H9 (cell line): ENCODE measurements around the gene KCNMA1. TPM values are rescaled to one million over a fixed set of nuclear protein-coding genes. Genes with fewer than 3 reads are reported as not detected.

ENCODE experiments used
- DNase-seq: peaks from one replicate; pipeline ENCODE4 v3.0.0-alpha.2; 2017
- H2AFZ ChIP-seq: one replicate; pipeline ENCODE4 v1.6.1; 2013; ENCODE audit warnings: mild to moderate bottlenecking, low read length, control low read depth, moderate library complexity
- H2AK5ac ChIP-seq: 2 replicates; pipeline ENCODE4 v1.6.1; 2013; ENCODE audit warnings: low read length, control low read depth, mixed read lengths; ENCODE audit not compliant: insufficient read length
- H2BK120ac ChIP-seq: one replicate; pipeline ENCODE4 v1.6.1; 2013; ENCODE audit warnings: low read depth, mild to moderate bottlenecking, low read length, control low read depth, inconsistent platforms; ENCODE audit not compliant: poor library complexity, severe bottlenecking
- H2BK12ac ChIP-seq: 2 replicates; pipeline ENCODE4 v1.6.1; 2013; ENCODE audit warnings: low read length, control low read depth, mixed read lengths, low read depth; ENCODE audit not compliant: insufficient read length
- H2BK15ac ChIP-seq: 2 replicates; pipeline ENCODE4 v1.6.1; 2013; ENCODE audit warnings: low read depth, low read length, control low read depth
- H2BK20ac ChIP-seq: one replicate; pipeline ENCODE4 v1.6.1; 2013; ENCODE audit warnings: low read depth, mild to moderate bottlenecking, low read length, control low read depth, inconsistent platforms; ENCODE audit not compliant: poor library complexity, severe bottlenecking
- H2BK5ac ChIP-seq: 2 replicates; pipeline ENCODE4 v1.6.1; 2013; ENCODE audit warnings: low read length, control low read depth, mixed read lengths; ENCODE audit not compliant: insufficient read length
- H3K14ac ChIP-seq: 2 replicates; pipeline ENCODE4 v1.6.1; 2013; ENCODE audit warnings: low read length, control low read depth; ENCODE audit not compliant: insufficient read depth
- H3K18ac ChIP-seq: 2 replicates; pipeline ENCODE4 v1.6.1; 2013; ENCODE audit warnings: low read depth, mild to moderate bottlenecking, mixed read lengths, low read length, control low read depth; ENCODE audit not compliant: insufficient read length
- H3K23ac ChIP-seq: 2 replicates; pipeline ENCODE4 v1.6.1; 2013; ENCODE audit warnings: low read length, control low read depth, mixed read lengths, low read depth; ENCODE audit not compliant: insufficient read length
- H3K23me2 ChIP-seq: 2 replicates; pipeline ENCODE4 v1.6.1; 2013; ENCODE audit warnings: low read depth, mild to moderate bottlenecking, mixed read lengths, low read length, control low read depth; ENCODE audit not compliant: insufficient read length, poor library complexity, severe bottlenecking
- H3K27ac ChIP-seq: 2 replicates; pipeline ENCODE4 v1.5.1; 2013; ENCODE audit warnings: low read length, control low read depth, mixed read lengths, low read depth; ENCODE audit not compliant: insufficient read length
- H3K27me3 ChIP-seq: 2 replicates; pipeline ENCODE4 v1.6.1; 2013; ENCODE audit warnings: low read length, control low read depth, inconsistent platforms; ENCODE audit not compliant: insufficient read depth
- H3K4ac ChIP-seq: 2 replicates; pipeline ENCODE4 v1.6.1; 2013; ENCODE audit warnings: low read depth, mild to moderate bottlenecking, control low read depth, inconsistent platforms, low read length, moderate library complexity
- H3K4me1 ChIP-seq: 2 replicates; pipeline ENCODE4 v1.6.1; 2013; ENCODE audit warnings: low read length, control low read depth, inconsistent platforms; ENCODE audit not compliant: insufficient read depth
- H3K4me2 ChIP-seq: 2 replicates; pipeline ENCODE4 v1.6.1; 2013; ENCODE audit warnings: low read length, control low read depth, mixed read lengths; ENCODE audit not compliant: insufficient read length, insufficient read depth
- H3K56ac ChIP-seq: 2 replicates; pipeline ENCODE4 v1.6.1; 2013; ENCODE audit warnings: low read depth, mild to moderate bottlenecking, mixed read lengths, low read length, control low read depth; ENCODE audit not compliant: insufficient read length
- H3K79me1 ChIP-seq: 2 replicates; pipeline ENCODE4 v1.6.1; 2013; ENCODE audit warnings: low read depth, mild to moderate bottlenecking, moderate library complexity, low read length, control low read depth, inconsistent platforms; ENCODE audit not compliant: insufficient read depth, poor library complexity, severe bottlenecking
- H3K79me2 ChIP-seq: 2 replicates; pipeline ENCODE4 v1.6.1; 2013; ENCODE audit warnings: low read length, control low read depth, inconsistent platforms; ENCODE audit not compliant: insufficient read depth
- H3K9ac ChIP-seq: 2 replicates; pipeline ENCODE4 v1.6.1; 2013; ENCODE audit warnings: low read length, control low read depth, mixed read lengths; ENCODE audit not compliant: insufficient read length; ENCODE audit errors: extremely low read depth
- H3K9me3 ChIP-seq: one replicate; pipeline ENCODE4 v1.6.1; 2013; ENCODE audit warnings: low read depth, low read length, inconsistent platforms; ENCODE audit not compliant: control insufficient read depth
- H3T11ph ChIP-seq: one replicate; pipeline ENCODE4 v1.6.1; 2013; ENCODE audit warnings: mild to moderate bottlenecking, low read length, control low read depth, inconsistent platforms
- H4K20me1 ChIP-seq: one replicate; pipeline ENCODE4 v1.6.1; 2013; ENCODE audit not compliant: control insufficient read depth, insufficient read length, insufficient read depth
- H4K5ac ChIP-seq: 2 replicates; pipeline ENCODE4 v1.6.1; 2013; ENCODE audit warnings: low read depth, mild to moderate bottlenecking, mixed read lengths, low read length, control low read depth; ENCODE audit not compliant: insufficient read length
- H4K8ac ChIP-seq: replicated peaks from 2 replicates; pipeline ENCODE4 v1.6.1; 2013; ENCODE audit warnings: low read length, control low read depth, mixed read lengths, low read depth; ENCODE audit not compliant: insufficient read length
- H4K91ac ChIP-seq: 2 replicates; pipeline ENCODE4 v1.6.1; 2013; ENCODE audit warnings: low read depth, mild to moderate bottlenecking, moderate library complexity, mixed read lengths, low read length, control low read depth; ENCODE audit not compliant: insufficient read length
- H3K27ac Mint-ChIP-seq, 3 experiments: 2 replicates in 2 of 3; 3 replicates in 1 of 3; pipeline ENCODE4 v1.8.0; 2020 to 2021; ENCODE audit warnings: mixed read lengths in 3 of 3, mild to moderate bottlenecking in 1 of 3, moderate library complexity in 1 of 3
- H3K27me3 Mint-ChIP-seq: 2 replicates; pipeline ENCODE4 v1.8.0; 2021; ENCODE audit warnings: low read depth, mild to moderate bottlenecking, moderate library complexity, mixed read lengths
- H3K36me3 Mint-ChIP-seq, 3 experiments: 2 replicates in 2 of 3; 3 replicates in 1 of 3; pipeline ENCODE4 v1.8.0; 2020 to 2021; ENCODE audit warnings: low read depth in 3 of 3, mixed read lengths in 3 of 3; ENCODE audit not compliant: insufficient read depth in 1 of 3
- H3K4me1 Mint-ChIP-seq, 2 experiments: 2 replicates each; pipeline ENCODE4 v1.8.0; 2020; ENCODE audit warnings: mixed read lengths in 2 of 2
- H3K4me3 Mint-ChIP-seq, 2 experiments: 2 replicates in 1 of 2; 3 replicates in 1 of 2; pipeline ENCODE4 v1.8.0; 2020 to 2021; ENCODE audit warnings: mild to moderate bottlenecking in 2 of 2, mixed read lengths in 2 of 2, moderate library complexity in 1 of 2
- H3K9me3 Mint-ChIP-seq, 2 experiments: 2 replicates in 1 of 2; 3 replicates in 1 of 2; pipeline ENCODE4 v1.8.0; 2020; ENCODE audit warnings: mild to moderate bottlenecking in 2 of 2, mixed read lengths in 2 of 2, moderate library complexity in 1 of 2
- CTCF ChIP-seq: fragments of 200-600 bp; sonication (generic); conservative IDR thresholded peaks from 3 replicates; pipeline ENCODE4 v1.8.0; 2021; ENCODE audit warnings: antibody characterized with exemption, mild to moderate bottlenecking
- WGBS: extraction: QIAGEN DNeasy Blood & Tissue Kit; methylation state at CpG from one replicate; pipeline ENCODE4 v1.1.7; 2013; ENCODE audit warnings: missing lambda C conversion rate, low lambda C conversion rate, mixed read lengths; ENCODE audit not compliant: insufficient read length; ENCODE audit errors: extremely low coverage; 5-methylcytosine and 5-hydroxymethylcytosine counted together
- total RNA-seq: library from RNA; stranded (reverse); gene quantifications from 2 replicates; pipeline ENCODE4 v1.2.1, GENCODE V29; 2021

Gene KCNMA1
- total RNA-seq, 1 experiment from 2014 or later: 2.0 TPM

- H3K9me3 Mint-ChIP-seq: peaks cover 0 to 2% of the 10 kb centered on the region in 2 experiments; a peak in 1 of 5 replicates
- peaks cover 12 to 18% of the 10 kb centered on the region in 2 experiments for H3K4me1 Mint-ChIP-seq
These were observed 709.0 kb downstream of the KCNMA1 start for GRCh38 chr10:76928565-76928964.

More at GRCh38 chr10:76928565-76928964, 709.0 kb downstream of the KCNMA1 start:
- Histone ChIP-seq H3K23me2 (no peaks in the 10 kb centered on the region), H3T11ph (no peak overlapping the region), H2BK15ac (no peak overlapping the region), H3K23ac (no peak overlapping the region), H3K14ac (no peak overlapping the region), H4K5ac (no peak overlapping the region), H3K27ac (no peak overlapping the region), H3K4me1 (peaks cover 5% of the 10 kb centered on the region), H3K4ac (no peak overlapping the region), H4K20me1 (no peaks in the 10 kb centered on the region), H4K8ac (no peak overlapping the region), H2BK5ac (no peak overlapping the region), H4K91ac (no peak overlapping the region), H3K4me2 (no peak overlapping the region), H2BK20ac (no peak overlapping the region), H2AFZ (no peak overlapping the region), H2AK5ac (no peak overlapping the region), H2BK12ac (no peak overlapping the region), H3K79me2 (no peaks in the 10 kb centered on the region), H3K18ac (no peak overlapping the region), H3K27me3 (no peaks in the 10 kb centered on the region), H3K9ac (no peak overlapping the region), H3K9me3 (no peaks in the 10 kb centered on the region), H3K79me1 (no peaks in the 10 kb centered on the region), H2BK120ac (no peak overlapping the region), H3K56ac (no peak overlapping the region)
- Mint-ChIP-seq H3K4me3 (no peak overlapping the region), H3K36me3 (no peaks in the 10 kb centered on the region), H3K27ac (no peak overlapping the region), H3K27me3 (no peaks in the 10 kb centered on the region)
- WGBS: no CpG with 5 or more reads among the region's 7 CpGs
- no peak for TF ChIP-seq CTCF
- DNase-seq: no peak
